HG03342 (cell line): Measurements from ENCODE around the gene GAS1.

Experiments used
- ATAC-seq: cut with Tn5 transposase; IDR thresholded peaks from one replicate; pipeline ENCODE4 v1.9.1; 2021; ENCODE audit warnings: mild to moderate bottlenecking, moderate library complexity; ENCODE audit not compliant: unreplicated experiment

The GAS1 gene

GRCh38 chr9:86965636-86966395 lies 18.5 kb upstream of the GAS1 start:
- no peak for ATAC-seq

DNA sequence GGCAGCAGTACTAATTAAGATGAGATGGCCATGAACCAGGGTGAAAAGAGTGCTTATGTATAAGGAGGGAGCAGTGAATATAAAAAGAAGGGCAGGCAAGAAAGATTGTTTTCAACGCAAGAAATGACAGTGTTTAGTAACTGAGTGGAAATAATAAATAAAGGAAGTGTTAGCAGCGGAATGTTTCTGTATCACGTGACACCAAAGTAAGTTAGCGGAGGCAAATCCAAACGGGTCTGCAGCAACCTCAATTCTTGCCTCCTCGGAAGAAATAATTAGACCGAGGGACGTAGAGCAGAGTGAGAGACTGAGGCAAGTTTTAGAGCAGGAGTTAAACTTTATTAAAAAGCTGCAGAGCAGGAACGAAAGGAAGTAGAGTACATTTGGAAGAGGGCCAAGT lies 15.4 kb upstream of the GAS1 start:
- ATAC-seq, result no peak

GRCh38 chr9:86960938-86961337 lies 13.6 kb upstream of the GAS1 start:
- no peak for ATAC-seq

DNA sequence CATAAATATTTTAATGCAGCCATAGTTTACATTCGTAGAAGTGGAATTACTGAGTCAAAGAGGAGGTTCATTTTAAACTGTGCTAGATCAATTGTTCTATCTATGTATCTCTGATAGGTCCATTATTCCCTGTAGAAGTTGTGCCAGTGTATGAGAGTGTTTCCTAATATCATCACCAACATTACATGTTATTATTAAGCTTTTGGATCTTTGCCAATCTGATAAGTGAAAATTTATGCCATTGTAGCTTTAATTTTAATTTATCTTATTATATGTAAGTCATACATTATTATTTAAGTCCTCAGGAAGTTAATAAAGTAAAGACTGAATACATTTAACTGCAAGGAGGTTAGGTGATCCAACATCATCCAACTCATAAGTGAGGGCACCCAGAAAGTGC lies 10.9 kb upstream of the GAS1 start:
- ATAC-seq, result no peak

- no peak for ATAC-seq
Measured at GRCh38 chr9:86955561-86955960, 8.3 kb upstream of the GAS1 start.

DNA sequence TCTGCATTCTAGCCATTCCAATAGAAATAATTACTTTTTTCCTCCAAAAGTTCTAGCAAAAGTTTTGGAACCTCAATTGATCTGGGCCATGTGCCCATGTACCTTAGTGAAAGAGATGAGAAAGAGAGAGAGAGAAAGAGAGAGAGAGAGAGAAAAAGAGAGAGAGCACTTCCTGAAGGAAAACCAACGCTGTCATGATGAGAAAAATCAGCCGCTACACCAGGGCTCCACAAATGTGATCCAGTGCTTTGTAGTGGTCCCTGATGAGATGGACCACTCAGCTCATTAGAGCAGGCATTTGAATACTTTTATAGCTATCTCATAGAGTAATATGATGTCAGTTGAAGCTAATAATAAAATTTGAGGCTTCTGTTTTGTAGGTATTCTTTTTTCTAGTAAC lies 7.7 kb upstream of the GAS1 start:
- ATAC-seq, result no peak

DNA sequence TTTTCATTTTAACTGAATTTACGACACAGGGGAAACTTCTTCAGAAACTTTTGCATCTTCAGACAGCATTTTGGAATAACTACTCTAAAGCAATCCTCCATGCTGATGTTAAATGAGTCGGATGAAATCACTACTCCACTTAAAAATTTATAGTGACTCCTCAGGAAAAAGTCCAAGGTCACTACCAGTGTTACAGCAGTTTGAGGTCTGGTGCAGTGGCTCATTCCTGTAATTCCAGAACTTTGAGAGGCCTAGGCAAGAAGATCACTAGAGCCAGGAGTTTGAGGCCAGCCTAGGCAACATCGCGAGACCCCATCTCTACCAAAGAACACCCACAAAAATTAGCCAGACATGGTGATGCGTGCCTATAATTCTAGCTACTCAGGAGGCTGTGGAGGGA lies 5.9 kb upstream of the GAS1 start:
- no peak for ATAC-seq

DNA sequence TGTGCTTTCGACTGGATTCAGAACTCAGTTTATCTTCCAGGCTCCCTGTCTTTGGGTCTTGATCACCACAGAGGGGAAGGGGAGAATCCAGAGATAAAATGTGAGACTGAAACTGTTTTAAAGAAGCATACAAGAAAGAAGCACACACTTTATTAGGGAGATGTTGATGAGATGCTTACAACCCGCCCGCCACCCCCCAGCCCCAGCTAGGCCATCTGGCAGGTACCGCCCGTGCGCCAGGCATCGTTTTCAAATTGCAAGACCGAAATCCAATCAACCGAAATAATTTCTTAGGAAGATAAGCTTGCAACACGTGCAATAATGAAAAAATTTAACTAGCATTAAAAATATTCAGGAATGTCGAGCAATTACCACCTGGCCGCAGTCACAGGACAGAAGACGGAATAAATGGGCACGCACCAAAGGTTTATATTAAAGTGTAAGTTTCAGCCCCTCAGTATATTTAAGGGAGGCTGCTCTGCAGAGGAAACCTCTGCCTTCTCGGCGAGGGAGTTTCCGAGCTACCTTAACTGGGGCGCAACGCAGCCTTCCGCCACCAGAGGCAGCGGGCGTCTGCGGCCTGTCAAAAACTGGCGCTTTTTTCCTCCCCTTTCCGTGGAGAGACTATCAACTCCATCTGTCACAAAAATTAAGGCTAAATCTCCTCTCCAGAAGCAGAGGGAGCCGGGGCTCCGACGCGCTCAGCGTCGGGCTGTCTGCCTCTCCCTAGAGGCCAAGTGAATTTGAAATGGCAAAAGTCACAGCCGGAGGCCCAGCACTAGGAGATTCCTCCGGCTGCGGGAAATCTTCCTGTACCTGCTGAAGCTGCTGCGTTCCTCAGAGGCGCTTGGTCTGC lies 996 bp upstream of the GAS1 start:
- peak; percentile 77 for ATAC-seq

DNA sequence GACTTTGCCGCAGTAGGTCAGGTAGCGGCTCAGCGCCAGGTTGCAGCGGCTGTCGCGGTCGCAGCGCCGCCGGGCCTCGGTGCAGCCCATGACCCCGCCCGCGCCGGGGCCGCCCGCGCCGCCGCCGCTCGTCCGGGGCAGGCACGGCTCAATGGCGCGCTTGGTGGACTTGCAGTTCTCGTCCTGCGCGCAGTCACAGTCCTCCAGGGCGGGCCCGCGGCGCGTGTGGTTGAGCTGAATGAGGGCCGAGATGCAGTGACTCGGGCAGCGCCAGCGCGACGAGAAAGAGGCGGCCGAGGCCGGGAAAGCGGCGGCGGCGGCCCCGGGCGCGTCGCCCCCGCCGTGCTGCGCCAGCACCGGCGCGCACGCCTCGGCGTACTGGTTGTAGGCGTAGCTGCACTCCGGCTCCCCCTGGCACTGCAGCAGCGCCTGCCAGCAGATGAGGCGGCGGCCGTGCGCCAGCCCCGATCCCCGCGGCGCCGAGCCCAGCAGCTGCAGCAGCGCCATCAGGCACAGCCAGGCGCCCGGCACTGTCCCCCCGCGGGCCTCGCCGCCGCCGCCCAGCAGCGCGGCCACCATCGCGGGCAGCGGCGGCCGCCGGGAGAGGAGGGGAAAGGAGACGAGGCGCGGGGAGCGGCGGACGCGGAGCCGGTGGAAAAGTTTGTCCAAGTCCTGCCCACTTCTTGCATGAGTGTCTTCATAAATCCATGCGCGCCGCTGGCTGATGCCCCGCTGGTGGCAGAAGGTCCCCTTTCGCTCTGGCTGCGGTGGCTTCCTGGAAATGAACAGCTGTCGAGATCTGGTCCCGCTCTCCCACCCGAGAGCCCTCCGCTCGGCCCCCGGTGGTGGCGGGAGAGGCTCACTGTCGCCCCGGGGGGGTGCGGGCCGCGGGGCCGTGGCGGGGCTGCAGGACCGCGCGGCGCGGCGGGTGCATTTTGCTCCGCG lies 833 bp downstream of the GAS1 start:
- ATAC-seq, result peak; percentile 42

DNA sequence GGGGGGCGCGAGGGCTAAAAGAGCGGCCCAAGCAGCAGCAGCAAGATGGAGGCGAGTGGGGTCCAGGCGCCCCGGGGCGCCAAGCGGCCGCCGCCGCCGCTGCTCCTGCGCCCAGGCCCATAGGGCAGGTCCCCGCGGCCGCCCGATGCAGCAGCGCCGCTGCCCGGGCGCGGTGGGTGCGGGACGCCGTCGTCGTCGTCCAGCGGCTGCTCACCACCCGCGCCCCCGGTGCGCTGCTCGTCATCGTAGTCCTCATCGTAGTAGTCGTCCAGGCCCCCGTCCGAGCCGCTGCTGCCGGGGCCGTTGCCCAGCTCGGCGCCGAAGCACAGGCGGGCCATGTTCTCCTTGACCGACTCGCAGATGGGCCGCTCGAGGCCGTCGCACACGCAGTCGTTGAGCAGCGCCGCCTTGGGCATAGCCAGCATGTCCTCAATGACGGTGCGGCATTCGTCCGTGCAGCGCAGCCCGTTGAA lies 1.5 kb downstream of the GAS1 start:
- ATAC-seq, result peak; percentile 1

- no peak for ATAC-seq
Measured at GRCh38 chr9:86944796-86945727, 2.2 kb downstream of the GAS1 start.

DNA sequence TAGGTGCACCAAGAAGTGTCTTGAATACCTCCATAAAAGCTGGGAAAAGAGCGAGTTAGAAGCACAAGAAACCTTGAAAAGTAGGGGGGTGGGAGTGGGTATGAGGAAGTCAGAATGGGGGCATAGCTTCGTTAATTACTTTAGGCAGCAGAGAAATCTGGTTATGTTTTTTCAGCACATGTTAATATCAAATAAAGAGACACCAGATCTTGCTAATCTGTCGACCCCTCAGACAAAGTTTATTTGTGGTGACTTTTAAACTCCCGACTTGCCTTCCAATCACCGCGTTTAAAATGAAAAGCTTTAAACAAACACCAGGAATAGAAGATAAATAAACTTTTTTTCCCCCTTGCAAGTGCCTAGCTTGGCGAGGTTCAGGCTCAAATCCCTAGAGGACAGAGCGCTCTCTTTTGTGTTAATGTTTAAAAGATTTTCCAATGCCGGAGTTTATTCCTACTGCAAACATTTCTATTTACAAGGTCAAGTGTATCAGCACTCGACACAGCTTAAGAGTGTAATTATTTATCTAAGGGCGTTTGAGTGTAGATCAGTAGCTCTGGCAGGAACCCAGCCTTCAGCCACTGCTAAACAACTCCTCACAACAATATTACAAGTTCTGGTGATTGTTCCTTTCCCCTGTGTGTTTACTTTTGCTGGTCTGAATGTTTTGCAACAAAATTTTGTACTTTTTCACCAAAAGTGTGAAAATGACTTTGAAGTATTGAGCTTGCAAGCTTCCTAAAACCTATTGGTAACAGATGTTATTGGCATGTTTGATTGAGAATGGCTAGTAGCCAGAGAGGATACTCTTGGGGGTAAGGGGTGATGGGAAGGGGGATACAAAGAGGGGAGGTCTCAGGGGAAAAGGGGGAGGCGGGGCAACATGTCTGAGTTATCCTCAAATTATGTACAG lies 3.8 kb downstream of the GAS1 start:
- no peak for ATAC-seq

DNA sequence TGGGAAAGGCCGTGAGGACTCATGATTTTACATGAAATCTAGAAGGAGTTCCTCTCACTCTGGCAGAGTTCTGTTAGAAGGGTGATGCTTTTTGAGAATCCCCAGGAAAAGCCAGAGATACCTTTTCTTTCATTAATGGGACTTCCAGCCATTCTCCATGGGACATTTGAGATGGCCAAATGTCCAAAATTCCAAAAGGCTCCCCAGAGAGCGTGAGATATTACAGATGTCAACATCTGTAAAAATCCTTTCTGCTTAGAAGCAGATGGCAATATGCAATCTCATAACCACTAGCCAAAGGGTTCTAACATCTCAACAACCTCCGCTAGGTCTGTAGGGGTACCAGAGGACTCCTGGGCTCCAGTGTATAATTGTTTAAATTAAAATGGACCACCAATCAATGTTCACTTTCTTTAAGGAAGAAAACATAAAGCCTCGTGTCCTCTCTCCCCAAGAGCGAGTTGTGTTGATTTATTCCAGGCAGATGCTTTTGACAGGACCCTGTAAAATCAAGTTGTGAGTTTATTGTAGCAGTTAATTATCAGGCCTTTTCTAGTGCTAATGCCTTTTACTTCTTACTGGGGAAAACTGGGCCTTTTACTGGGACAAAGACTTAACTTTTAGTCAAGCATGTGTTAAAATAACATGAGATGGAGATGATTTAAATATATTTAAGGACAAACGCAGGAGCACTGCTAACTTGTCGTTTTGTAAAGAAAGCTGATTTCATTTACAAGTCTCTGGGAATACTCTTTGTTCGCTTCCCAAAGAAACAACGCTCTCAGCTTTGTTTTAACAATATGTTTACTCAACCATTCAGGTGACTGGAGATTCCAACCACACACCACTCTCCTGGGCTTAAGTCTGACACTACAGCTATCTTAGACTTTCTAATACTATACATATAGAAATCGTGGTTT lies 4.8 kb downstream of the GAS1 start:
- no peak for ATAC-seq

GRCh38 chr9:86941197-86941596 lies 6.1 kb downstream of the GAS1 start:
- ATAC-seq, result no peak

DNA sequence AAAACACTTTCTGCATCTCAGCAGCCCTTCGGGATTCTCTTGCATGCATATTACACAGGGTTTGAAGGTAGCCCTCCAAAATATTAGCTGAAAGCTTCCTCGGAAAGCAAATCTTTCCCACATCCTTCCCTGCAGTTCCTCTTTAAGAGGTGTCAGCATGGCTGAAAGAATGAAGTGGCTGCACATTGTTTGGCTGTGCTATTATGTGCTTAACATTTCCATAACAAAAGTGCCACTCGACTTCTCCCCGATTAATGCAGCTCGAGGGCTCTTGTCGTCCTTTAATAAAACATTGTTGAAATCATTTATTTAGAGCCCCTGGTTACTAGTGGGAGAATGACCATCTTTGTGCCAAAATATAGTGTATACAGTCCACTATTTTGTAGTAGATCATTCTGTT lies 6.5 kb downstream of the GAS1 start:
- ATAC-seq, result no peak

DNA sequence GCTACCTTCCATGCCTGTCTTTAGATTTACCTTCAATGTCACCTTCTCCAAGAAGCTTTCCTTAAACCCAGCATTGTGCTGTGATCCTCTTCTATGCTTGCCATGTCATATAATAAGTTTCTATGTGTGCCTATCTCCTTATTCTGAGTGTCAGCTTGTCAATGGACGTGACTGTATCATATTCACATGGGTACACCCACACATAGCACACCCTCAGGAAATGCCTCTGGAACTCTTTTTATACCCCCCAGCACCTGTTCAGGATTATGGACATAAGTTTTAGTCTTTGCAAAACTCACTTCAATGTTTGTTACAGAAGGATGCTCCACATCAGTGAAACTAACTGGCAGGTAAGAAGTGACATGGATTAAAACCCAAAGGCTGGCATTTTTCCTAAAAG lies 7.4 kb downstream of the GAS1 start:
- ATAC-seq, result no peak

GRCh38 chr9:86939321-86939720 lies 8.0 kb downstream of the GAS1 start:
- ATAC-seq, result no peak

- ATAC-seq, result no peak
Measured at GRCh38 chr9:86938780-86939179, 8.5 kb downstream of the GAS1 start.
